NCI-H774 (cell line): ENCODE measurements around the gene RPS6KA5.
"Not testable (repeated sequence)": the region's sequence is repeated elsewhere in the genome, so short reads cannot be mapped to it uniquely, and the experiment has no call there.

Experiments used
- DNase-seq: peaks from one replicate; lab custom pipeline; 2025; lab: John Stamatoyannopoulos, UW

The RPS6KA5 gene

DNA sequence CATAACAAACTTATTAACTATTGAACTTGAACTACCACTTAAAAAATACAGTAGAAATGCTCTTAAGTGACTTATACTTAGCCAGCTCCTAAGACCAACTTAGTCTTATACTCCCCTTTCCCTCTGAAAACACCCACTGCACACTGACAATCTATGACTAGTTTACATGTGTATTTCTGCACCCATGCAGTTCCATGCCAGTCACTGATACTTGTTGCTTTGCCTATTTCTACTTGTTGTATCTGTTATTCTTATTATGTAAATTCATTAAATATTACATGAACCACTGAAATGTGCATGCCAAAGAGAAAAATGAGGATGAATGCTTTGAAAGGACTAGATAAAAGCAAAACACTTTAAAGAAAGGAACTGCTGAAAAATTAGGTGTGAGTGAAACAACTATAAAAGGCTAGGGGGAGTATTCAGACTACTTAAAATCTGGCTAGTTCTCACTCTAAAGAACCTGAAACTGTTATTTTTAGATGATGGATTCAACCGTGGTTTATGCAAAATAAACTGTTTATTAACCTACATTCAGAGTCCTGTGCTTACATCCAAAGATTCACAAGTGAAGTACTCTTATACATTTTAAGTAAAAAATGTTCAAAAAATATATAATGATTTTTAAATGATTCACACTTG is 74.7 kb downstream of the RPS6KA5 start:
- no peak for DNase-seq

GRCh38 chr14:90983560-90983959 is 76.9 kb downstream of the RPS6KA5 start:
- no peak for DNase-seq

DNA sequence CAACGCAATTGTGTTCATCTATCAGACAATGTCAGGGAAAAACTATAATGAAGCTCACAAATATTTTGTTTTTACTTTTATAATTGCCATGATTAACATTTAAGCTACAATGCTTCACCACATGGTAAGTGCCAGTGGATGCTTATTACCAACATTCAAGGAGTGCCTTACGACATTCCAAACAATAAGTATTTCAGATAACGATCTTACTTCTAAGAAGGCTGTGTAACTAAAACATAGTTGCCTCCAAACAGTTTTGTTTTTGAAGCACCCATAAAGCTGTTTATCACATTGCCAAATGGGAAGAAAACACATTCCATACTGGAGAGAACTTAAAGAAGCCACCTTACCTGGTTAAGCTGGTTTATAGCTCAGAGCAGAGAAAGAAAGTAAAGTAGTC is 78.8 kb downstream of the RPS6KA5 start:
- no peak for DNase-seq

DNA sequence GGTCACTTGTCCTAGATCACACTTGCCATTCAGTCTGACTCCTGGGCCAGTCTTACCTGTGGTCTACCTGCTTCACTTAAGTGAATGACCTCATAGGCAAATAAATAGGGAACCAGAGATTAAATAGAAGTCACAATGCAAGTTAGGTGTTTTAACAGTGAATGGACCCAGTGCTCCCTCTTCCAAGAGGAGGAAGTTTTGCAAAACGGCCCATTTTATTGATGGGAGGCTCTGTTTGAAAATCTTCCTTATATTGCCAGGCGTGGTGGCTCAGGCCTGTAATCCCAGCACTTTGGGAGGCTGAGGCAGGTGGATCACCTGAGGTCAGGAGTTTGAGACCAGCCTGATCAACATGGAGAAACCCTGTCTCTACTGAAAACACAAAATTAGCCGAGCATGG is 79.8 kb downstream of the RPS6KA5 start:
- not testable (repeated sequence) for DNase-seq

- no peak for DNase-seq
Observed at GRCh38 chr14:90979515-90979914, 80.9 kb downstream of the RPS6KA5 start.

DNA sequence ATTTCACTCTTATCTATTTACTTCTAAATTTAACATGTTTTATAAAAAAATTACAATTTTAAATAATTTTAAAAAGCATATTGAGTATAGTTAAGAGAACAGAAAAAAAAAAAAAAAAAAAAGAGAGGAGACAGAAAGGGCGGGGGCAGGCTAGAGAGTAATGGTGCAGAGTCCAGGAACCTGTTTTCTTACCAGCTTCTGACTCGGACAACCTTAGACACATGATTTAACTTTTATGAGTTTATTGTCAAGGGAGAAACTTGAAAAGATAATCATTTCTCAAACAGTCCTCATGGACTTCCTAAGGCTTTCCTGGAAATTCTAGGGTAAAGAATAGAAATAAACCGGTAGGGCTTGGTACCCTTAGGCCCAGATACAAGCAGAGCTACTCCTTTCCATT is 84.3 kb downstream of the RPS6KA5 start:
- no peak for DNase-seq

- no peak for DNase-seq
Observed at GRCh38 chr14:90971687-90972086, 88.8 kb downstream of the RPS6KA5 start.

GRCh38 chr14:90970167-90970600 is 90.3 kb downstream of the RPS6KA5 start:
- no peak for DNase-seq

GRCh38 chr14:90969531-90970166 is 90.8 kb downstream of the RPS6KA5 start:
- no peak for DNase-seq

GRCh38 chr14:90968025-90968424 is 92.4 kb downstream of the RPS6KA5 start:
- DNase-seq, result no peak

DNA sequence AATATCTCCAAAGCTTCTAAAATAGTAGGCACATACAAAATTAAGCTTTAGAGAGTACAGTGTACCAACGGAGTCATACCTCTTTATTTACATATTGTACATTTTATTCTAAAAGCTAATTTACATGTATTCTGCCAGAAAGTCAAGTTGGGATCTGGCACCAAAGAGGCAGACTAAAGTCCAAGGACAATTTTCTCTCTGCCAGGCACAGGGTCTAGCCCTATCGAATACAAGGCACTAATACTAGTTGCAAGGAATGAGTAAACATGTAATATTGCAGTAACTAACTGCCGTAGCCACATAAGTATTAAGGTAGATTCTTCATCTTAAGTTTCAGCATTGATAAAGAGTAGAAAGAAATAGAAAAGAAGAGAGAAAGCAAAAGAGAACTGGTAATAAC is 93.9 kb downstream of the RPS6KA5 start:
- DNase-seq, result no peak

- no peak for DNase-seq
Observed at GRCh38 chr14:90965765-90966164, 94.7 kb downstream of the RPS6KA5 start.

DNA sequence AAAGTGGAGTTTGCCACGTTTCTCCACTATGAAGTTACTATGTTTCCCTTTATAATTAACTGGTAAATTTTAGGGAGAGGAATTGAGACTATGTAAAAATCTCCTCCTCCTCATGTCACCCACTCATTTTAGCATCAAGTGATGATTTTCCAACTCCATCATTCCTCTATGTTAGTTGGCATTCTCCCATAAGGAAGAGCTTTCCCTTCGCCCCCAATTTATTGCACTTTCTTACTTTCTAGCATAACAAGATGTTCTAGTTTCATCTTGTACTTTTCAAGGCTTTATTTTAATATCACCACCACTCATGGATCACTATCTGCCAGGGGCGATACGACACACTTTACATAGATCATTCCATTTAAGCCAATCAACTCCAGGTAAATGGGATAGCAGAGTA is 97.1 kb downstream of the RPS6KA5 start:
- DNase-seq, result no peak

DNA sequence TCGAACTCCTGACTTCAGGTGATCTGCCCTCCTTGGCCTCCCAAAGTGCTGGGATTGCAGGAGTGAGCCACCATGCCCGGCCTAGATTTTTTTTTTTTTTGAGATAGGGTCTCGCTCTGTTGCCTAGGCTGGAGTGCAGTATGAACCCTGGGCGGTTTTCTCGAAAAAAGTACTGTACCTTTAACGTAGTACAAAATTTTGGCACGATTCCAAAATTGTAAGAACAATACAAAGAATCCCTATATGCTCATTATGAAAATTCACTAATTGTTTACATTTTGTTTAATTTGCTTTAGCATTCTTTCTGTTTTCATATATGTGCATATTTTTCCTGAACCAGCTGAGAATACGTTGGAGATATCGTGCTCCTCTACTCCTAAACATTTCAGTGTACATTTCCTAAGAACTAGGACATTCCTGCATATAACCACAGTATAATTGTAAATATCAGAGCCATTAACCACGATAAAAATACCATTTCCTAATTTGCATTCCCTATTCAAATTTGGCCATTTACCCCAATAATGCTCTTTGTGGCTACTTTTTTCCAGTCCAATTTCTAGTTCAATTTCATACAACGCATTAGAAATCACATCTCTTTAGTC is 97.8 kb downstream of the RPS6KA5 start:
- DNase-seq, result no peak

GRCh38 chr14:90960818-90961217 is 99.6 kb downstream of the RPS6KA5 start:
- no peak for DNase-seq

DNA sequence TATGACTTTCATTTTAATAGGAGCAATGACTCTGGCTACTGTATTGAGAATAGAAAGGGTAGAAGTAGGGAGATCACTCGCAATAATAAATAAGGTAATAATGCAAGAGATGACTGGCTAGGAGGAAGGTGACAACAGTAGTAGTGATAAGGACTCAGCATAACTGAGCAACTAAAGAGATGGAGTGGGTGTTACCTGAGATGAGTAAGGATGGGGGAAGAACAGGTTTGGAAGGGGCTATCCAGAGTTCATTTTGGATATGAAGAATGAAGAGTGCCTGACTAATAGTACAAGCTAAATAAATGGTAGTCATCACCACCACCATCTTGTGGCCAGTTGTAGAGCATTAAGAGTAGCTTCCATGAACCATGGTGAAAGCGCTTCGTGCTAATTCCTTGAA is 101.1 kb downstream of the RPS6KA5 start:
- no peak for DNase-seq

DNA sequence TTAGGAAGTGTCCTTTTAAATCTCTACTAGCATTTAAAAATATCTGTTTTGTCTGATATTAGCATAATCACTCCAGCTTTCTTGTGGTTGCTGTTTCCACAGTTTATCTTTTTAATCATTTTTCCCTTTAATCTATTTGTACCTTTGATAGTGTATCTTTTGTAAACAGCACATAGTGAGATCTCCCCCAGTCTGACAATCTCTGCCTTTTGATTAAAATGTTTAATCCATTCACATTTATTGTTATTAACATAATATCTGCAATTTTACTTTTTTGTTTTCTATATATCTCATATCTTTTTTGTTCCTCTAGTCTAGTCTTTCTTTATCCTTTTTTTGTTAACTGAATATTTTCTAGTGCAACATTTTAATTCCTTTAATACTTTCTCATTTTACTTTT is 104.2 kb downstream of the RPS6KA5 start:
- no peak for DNase-seq

GRCh38 chr14:90953643-90954042 is 106.8 kb downstream of the RPS6KA5 start:
- DNase-seq, result not testable (repeated sequence)

GRCh38 chr14:90943367-90943766 is 117.1 kb downstream of the RPS6KA5 start:
- no peak for DNase-seq

DNA sequence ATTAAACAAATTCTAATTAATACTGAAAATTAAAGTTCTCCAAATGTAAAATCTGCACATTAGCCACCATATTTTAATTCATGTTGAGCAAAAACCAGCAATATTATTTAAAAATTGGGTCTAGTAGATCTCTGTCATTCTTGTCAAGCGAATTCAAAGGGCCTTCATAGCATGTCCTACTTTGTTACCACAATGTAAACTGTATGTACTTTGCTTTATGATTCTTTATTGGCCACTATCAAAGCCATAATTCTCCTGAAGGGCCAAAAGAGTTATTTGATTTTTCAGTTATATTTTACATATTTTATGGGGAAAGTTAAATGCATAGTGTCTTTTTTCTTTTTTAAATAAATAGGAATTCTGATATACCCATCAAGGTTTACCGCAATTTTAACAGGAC is 117.9 kb downstream of the RPS6KA5 start:
- DNase-seq, result no peak

DNA sequence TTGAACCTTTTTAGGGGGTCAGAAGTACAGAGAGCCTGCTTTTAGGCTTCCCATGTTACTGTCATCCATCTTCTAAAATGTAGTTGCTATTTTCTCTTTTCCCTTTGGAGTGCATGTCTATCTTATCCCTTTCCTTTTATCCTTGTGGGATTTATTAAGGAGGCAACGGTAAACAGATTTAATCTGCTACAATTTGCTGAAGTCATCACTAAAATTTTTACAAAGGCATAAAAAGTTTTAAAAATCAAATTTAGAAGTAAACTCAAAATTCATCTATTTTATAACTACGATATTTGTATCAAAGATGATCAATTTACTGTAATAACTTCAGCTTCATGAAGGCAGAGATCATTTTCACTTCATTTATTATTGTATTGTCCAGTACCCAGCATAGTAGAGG is 118.7 kb downstream of the RPS6KA5 start:
- DNase-seq, result no peak

DNA sequence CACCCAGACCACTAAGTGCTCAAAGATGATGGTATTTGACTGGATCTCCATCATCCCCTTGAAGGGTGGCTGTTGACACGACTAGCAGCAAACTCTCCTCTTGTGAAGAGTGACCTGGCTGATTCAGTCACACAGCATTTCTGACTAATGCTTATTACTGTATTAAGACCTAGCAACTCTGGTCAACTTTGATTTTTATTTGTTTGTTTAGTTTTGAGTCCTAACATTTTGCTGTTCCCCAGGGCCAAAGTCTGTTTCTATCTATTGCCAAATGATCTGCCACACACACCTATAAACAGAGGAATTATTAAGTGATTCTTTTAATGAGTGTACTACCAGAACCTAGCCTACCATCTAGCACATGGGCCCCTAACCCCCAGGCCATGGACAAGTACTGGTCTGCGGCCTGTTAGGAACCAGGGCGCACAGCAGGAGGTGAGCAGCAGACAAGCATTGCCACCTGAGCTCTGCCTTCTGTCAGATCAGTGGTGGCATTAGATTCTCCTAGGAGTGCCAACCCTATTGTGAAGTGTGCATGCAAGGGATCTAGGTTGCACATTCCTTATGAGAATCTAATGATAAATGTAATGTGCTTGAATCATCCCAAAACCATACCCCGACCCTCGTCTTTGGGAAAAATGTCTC is 120.0 kb downstream of the RPS6KA5 start:
- no peak for DNase-seq

- DNase-seq, result not testable (repeated sequence)
Observed at GRCh38 chr14:90939252-90939795, 121.1 kb downstream of the RPS6KA5 start.
